Skin of body (tissue), 2 donors: Measurements from ENCODE around the gene ANAPC2. TPM values are rescaled to one million over a fixed set of nuclear protein-coding genes. Genes with fewer than 3 reads are reported as not detected.
"Not testable (repeated sequence)": the region's sequence is repeated elsewhere in the genome, so short reads cannot be mapped to it uniquely, and the experiment has no call there.

Experiments
- DNase-seq: peaks from one replicate; lab custom pipeline; 2025; lab: John Stamatoyannopoulos, UW
- total RNA-seq: library from RNA; depleted of rRNA; stranded (reverse); fragments of >200 nt; gene quantifications from one replicate; pipeline ENCODE4 v1.2.3, GENCODE V29; 2014

ANAPC2 gene
- total RNA-seq, 1 donor from 2014 or later: 22.0 TPM

DNA sequence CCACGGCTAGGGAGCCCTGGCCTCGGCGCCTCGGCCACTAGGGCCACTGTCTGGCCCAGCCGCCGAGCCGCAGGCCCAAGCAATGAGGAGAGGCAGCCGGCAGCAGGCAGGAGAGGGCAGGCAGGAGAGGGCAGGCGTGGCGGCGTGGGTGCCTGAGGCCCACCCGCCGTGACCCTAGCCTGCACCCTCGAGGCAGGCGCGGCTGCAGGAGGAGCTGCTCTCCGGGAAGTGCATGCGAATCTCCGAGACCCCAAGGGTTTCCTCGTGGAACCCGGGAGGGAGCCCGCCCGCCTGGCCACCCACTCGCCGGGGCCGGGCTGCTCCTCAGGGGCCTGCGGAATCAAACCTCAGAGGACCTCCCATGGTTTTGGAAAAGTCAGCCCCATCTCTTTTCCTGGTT, 40.1 kb downstream of the ANAPC2 start:
- no peak for DNase-seq

- DNase-seq: no peak
These were observed 40.6 kb downstream of the ANAPC2 start for GRCh38 chr9:137147793-137148160.

DNA sequence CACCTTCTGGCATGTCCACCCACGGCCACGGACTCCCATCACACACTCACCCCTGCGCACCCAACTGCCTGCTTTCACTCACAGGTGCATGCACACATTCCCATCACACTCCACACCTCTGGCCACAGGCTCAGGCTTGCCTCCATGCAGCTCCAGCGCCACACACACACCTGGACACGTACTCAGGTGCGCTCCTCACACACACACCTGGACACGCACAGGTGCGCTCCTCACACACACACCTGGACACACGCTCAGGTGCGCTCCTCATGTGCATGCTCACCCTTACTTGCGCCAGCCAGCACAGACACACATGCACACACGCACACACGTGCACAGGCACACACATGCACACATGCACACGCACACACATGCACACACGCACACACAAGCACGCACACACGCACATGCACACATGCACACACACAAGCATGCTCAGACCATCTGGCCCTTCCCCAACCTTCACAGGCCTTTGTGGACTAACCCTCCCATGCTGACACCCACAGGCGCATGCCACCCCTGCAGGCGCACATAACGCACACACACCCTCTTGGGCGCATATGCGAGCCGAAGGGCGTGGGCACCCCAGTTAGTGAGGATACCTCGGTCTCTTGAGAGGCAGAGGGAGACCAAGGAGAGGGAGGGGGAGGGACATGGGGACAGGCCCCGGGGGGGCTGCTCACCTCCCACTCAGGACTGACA, 41.1 kb downstream of the ANAPC2 start:
- DNase-seq: no peak

DNA sequence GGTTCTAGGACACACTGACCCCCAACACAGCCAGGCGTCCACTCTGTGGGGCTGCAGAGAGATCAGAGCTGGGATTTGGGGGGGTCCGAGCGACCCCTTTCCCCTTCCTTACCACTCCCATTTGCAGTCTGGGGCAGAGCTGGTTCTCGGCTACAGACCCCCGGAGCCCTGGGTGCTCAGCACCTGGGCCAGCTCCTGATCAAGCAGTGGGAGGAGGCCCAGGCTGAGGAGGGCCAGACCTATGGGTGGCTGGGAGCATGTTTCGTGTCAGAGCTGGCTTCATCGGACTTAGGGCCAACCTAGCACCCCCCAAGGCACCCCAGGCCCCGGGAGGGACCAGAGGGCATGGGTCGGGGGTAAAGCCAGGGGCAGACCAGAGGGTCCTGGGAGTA, 41.8 kb downstream of the ANAPC2 start:
- DNase-seq: no peak

GRCh38 chr9:137145731-137146526, 42.4 kb downstream of the ANAPC2 start:
- DNase-seq: no peak

- no peak for DNase-seq
These were observed 44.9 kb downstream of the ANAPC2 start for GRCh38 chr9:137143459-137143858.

GRCh38 chr9:137141976-137142936, 46.1 kb downstream of the ANAPC2 start:
- no peak for DNase-seq

- no peak for DNase-seq
These were observed 47.1 kb downstream of the ANAPC2 start for GRCh38 chr9:137141050-137141810.

DNA sequence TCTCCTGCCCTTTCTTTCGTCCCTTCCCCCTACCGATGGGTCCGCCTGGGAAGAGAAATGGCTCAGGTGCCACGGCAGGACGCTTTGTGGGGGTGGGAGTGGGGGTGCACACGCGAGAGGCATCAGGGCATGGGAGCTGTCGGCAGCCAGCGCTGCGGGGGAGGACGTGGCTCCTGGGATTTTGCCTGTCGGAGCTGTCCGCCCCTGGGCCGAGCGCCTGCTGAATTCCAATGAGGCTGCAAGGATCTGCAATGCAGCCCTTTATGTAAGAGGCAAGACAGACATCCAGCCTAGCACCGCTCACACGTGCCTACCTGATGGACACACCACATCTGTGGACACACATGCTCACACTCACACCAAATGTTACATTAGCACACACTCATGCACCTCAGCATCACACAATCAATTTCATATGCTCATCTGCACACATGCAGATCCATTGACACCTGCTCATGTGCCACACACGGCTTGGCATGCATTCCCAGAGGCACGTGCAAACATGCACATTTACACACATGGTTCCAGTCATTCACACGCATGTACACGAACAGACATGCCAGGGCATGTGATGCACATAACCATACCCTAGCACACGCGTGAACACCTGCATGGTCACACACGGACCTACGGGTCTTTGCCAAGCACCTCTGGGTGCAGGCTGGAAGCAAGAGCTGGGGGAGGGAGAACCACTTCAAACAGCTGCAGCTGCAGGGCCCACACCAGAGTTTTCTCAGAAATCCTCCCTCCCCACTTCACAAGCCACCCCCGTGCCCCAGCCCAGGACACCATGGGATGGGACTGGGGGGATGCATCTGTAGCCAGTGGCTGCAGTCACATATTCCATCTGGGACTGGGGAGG, 48.0 kb downstream of the ANAPC2 start:
- DNase-seq: no peak

DNA sequence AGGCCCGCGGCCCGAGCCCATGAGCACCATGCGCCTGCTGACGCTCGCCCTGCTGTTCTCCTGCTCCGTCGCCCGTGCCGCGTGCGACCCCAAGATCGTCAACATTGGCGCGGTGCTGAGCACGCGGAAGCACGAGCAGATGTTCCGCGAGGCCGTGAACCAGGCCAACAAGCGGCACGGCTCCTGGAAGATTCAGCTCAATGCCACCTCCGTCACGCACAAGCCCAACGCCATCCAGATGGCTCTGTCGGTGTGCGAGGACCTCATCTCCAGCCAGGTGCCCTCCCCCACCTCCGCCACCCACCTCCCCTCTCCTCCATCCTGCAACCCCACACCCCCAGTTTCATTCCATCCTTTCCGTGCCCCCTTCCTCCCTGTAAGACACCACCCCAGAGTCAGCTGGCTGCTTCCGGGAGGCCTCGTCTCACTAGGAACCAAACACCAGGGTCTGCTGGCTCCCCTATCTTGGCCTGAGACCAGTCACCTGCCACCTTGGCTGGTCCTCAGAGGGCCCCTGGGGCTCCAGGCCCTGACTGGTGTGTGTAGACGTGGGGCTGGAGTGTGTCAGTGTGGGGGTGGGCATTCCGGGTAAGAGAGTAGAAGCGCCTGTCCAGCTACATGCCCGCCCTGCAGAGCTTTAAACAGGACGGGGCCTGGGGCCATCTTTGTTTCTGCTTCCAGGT, 48.8 kb downstream of the ANAPC2 start:
- DNase-seq: no peak

DNA sequence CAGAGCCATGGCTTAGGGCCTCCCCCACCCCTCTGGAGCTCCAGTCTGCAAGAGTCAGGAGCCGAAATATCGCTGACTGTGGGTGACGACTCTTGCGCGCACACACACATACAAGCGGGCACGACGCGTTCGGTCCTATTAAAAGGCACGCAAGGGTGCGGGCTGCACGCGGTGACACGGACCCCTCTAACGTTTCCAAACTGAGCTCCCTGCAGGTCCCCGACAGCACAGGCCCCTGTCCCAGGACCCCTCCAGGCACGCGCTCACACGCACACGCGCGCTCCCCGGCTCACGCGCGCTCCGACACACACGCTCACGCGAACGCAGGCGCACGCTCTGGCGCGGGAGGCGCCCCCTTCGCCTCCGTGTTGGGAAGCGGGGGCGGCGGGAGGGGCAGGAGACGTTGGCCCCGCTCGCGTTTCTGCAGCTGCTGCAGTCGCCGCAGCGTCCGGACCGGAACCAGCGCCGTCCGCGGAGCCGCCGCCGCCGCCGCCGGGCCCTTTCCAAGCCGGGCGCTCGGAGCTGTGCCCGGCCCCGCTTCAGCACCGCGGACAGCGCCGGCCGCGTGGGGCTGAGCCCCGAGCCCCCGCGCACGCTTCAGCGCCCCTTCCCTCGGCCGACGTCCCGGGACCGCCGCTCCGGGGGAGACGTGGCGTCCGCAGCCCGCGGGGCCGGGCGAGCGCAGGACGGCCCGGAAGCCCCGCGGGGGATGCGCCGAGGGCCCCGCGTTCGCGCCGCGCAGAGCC, 49.5 kb downstream of the ANAPC2 start, which contains the start of gene GRIN1:
Gene GRIN1, plus strand, starts transcription at position 433 of the 746 bp plus-strand sequence. CDS start 333 bp downstream, outside the sequence.
- DNase-seq: no peak

- DNase-seq: no peak
These were observed 50.2 kb downstream of the ANAPC2 start for GRCh38 chr9:137138058-137138721.

DNA sequence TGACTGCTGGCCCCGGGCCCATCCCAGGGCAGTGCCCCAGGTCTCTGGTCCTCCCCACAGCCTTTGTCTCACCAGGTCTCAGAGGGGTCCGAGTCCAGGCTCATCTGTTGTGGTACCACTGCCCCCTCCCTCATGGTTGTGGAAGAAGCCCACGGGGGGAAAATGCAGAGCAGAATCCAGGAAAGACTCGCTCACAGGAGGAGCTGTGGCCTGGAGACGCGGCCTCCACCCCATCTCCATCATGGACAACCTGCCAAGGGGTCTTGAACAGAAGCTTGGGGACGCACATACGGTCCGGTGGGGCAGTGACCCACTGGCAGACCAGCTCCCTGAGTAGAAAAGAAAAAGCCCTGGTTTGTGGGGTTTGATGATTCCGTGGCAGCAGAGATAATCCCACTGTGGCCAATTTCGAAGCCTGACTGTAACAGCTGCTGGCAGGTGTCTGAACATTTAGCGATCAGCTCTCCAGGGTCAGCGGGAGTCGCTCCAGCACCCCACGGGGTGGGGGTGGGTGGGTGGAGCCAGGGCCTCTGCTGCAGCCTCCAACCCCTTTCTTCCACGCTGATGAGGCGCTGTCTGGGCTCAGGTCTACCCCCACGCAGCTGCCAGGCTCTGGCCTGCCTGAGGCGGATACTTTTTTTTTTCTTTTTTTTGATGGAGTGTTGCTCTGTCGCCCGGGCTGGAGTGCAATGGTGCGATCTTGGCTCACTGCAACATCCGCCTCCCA, 51.3 kb downstream of the ANAPC2 start:
- no peak for DNase-seq

GRCh38 chr9:137136261-137136880, 52.0 kb downstream of the ANAPC2 start:
- no peak for DNase-seq

- DNase-seq: not testable (repeated sequence)
These were observed 53.2 kb downstream of the ANAPC2 start for GRCh38 chr9:137135154-137135553.

GRCh38 chr9:137134191-137134590, 54.2 kb downstream of the ANAPC2 start:
- no peak for DNase-seq
